IMR-90 (cell line): Measurements from ENCODE around the gene PLCH1. TPM values are rescaled to one million over a fixed set of nuclear protein-coding genes. Genes with fewer than 3 reads are reported as not detected.

ENCODE experiments used
- ATAC-seq: fragments of 200-7000 bp; cut with Tn5 transposase; 2 replicates; pipeline ENCODE4 v1.9.1; 2020; ENCODE audit warnings: low read depth, mild to moderate bottlenecking, moderate library complexity
- BruUV-seq: library from RNA; stranded (reverse); fragments of 400-500 nt; replicated peaks from 2 replicates; lab custom pipeline; 2021; lab: Mats Ljungman, UMichigan
- CTCF ChIA-PET: fragments of 300-600 bp; formaldehyde crosslinking; extraction: SDS; loops from one replicate; lab custom pipeline; 2021; ENCODE audit warnings: antibody characterized with exemption; lab: Yijun Ruan, JAX
- POLR2A ChIA-PET: fragments of 300-600 bp; sonication (Branson Sonifier 250); formaldehyde crosslinking; loops from one replicate; lab custom pipeline; 2022; ENCODE audit warnings: antibody characterized with exemption; ENCODE audit not compliant: unreplicated experiment; lab: Charles Lee
- DNase-seq: peaks from one replicate; pipeline ENCODE4 v3.0.0; 2013
- H2AFZ ChIP-seq: replicated peaks from 2 replicates; pipeline ENCODE3; 2013; ENCODE audit warnings: low read length, mild to moderate bottlenecking; ENCODE audit not compliant: poor library complexity
- H2AK5ac ChIP-seq: 2 replicates; pipeline ENCODE4 v1.6.1; 2013; ENCODE audit warnings: low read depth, low read length, inconsistent platforms
- H2AK9ac ChIP-seq: replicated peaks from 2 replicates; pipeline ENCODE3; 2013; ENCODE audit warnings: mild to moderate bottlenecking, low read depth, low read length, moderate library complexity; ENCODE audit not compliant: poor library complexity
- H2BK120ac ChIP-seq: 2 replicates; pipeline ENCODE4 v1.6.1; 2013; ENCODE audit warnings: low read depth, low read length, inconsistent platforms
- H2BK15ac ChIP-seq: 3 replicates; pipeline ENCODE4 v1.6.1; 2013; ENCODE audit warnings: low read depth, low read length, inconsistent platforms
- H2BK20ac ChIP-seq: 2 replicates; pipeline ENCODE4 v1.6.1; 2013; ENCODE audit warnings: low read depth, mild to moderate bottlenecking, inconsistent platforms, low read length, moderate library complexity
- H2BK5ac ChIP-seq: 2 replicates; pipeline ENCODE4 v1.6.1; 2013; ENCODE audit warnings: mild to moderate bottlenecking, low read depth, low read length, inconsistent platforms; ENCODE audit not compliant: poor library complexity, severe bottlenecking
- H3K14ac ChIP-seq: replicated peaks from 2 replicates; pipeline ENCODE4 v1.6.1; 2013; ENCODE audit warnings: low read depth, low read length, inconsistent platforms
- H3K18ac ChIP-seq: 2 replicates; pipeline ENCODE4 v1.6.1; 2013; ENCODE audit warnings: low read depth, low read length, control low read depth
- H3K23ac ChIP-seq: 2 replicates; pipeline ENCODE4 v1.6.1; 2013; ENCODE audit warnings: low read depth, low read length, inconsistent platforms
- H3K27ac ChIP-seq: 2 replicates; pipeline ENCODE4 v1.5.1; 2013; ENCODE audit warnings: mild to moderate bottlenecking, control low read depth, low read length; ENCODE audit not compliant: insufficient read depth
- H3K27me3 ChIP-seq: 2 replicates; pipeline ENCODE4 v1.6.1; 2013; ENCODE audit warnings: low read length; ENCODE audit not compliant: control insufficient read depth, insufficient read depth
- H3K36me3 ChIP-seq: 2 replicates; pipeline ENCODE4 v1.6.1; 2013; ENCODE audit warnings: low read length, mixed read lengths; ENCODE audit not compliant: control insufficient read depth, insufficient read depth
- H3K4ac ChIP-seq: 2 replicates; pipeline ENCODE4 v1.6.1; 2013; ENCODE audit warnings: low read depth, low read length, inconsistent platforms
- H3K4me1 ChIP-seq: 2 replicates; pipeline ENCODE4 v1.6.1; 2013; ENCODE audit warnings: low read length, mixed read lengths; ENCODE audit not compliant: control insufficient read depth, insufficient read depth
- H3K4me2 ChIP-seq: 2 replicates; pipeline ENCODE4 v1.6.1; 2013; ENCODE audit warnings: low read depth, mild to moderate bottlenecking, control low read depth, low read length, moderate library complexity
- H3K4me3 ChIP-seq: 2 replicates; pipeline ENCODE4 v1.5.1; 2013; ENCODE audit warnings: low read depth, mild to moderate bottlenecking, control low read depth, low read length, moderate library complexity; ENCODE audit not compliant: insufficient read depth
- H3K56ac ChIP-seq: 2 replicates; pipeline ENCODE4 v1.6.1; 2013; ENCODE audit warnings: low read length, inconsistent platforms; ENCODE audit not compliant: insufficient read depth; ENCODE audit errors: extremely low read depth
- H3K79me1 ChIP-seq, 2 experiments: 2 replicates each; pipeline ENCODE4 v1.6.1; 2013; ENCODE audit warnings: low read length in 2 of 2, inconsistent platforms in 1 of 2, low read depth in 1 of 2
- H3K9ac ChIP-seq: 2 replicates; pipeline ENCODE4 v1.6.1; 2013; ENCODE audit warnings: low read depth, low read length, control low read depth
- H3K9me1 ChIP-seq: 2 replicates; pipeline ENCODE4 v1.6.1; 2013; ENCODE audit warnings: low read length, inconsistent platforms; ENCODE audit not compliant: insufficient read depth
- H3K9me3 ChIP-seq: 2 replicates; pipeline ENCODE4 v1.6.1; 2013; ENCODE audit warnings: low read length; ENCODE audit not compliant: control insufficient read depth, insufficient read depth
- H4K20me1 ChIP-seq: 2 replicates; pipeline ENCODE4 v1.6.1; 2013; ENCODE audit warnings: low read length, inconsistent platforms; ENCODE audit not compliant: insufficient read depth
- H4K5ac ChIP-seq: 2 replicates; pipeline ENCODE4 v1.6.1; 2013; ENCODE audit warnings: mild to moderate bottlenecking, low read depth, low read length, control low read depth
- H4K8ac ChIP-seq, 2 experiments: 2 replicates each; pipeline ENCODE4 v1.6.1; 2013; ENCODE audit warnings: low read depth in 2 of 2, low read length in 2 of 2, control low read depth in 1 of 2, inconsistent platforms in 1 of 2
- H4K91ac ChIP-seq: 2 replicates; pipeline ENCODE4 v1.6.1; 2013; ENCODE audit warnings: low read depth, low read length, inconsistent platforms; ENCODE audit not compliant: insufficient read depth
- BHLHE40 ChIP-seq: fragments of 150-350 bp; IDR thresholded peaks from 2 replicates; pipeline ENCODE4 v1.6.1; 2016; ENCODE audit warnings: mild to moderate bottlenecking, low read depth, low read length
- CEBPB ChIP-seq: IDR thresholded peaks from 2 replicates; pipeline ENCODE4 v1.6.1; 2012; ENCODE audit warnings: low read depth, low read length, improper control_type of control experiment
- CHD1 ChIP-seq: IDR thresholded peaks from 2 replicates; pipeline ENCODE4 v1.6.1; 2012; ENCODE audit warnings: low read depth, low read length, improper control_type of control experiment
- ELK1 ChIP-seq: fragments of 150-350 bp; IDR thresholded peaks from 2 replicates; pipeline ENCODE4 v1.6.1; 2016; ENCODE audit warnings: low read depth, mild to moderate bottlenecking, low read length, moderate library complexity, borderline replicate concordance
- FOS ChIP-seq: fragments of 150-350 bp; IDR thresholded peaks from 2 replicates; pipeline ENCODE4 v1.6.1; 2016; ENCODE audit warnings: low read depth, low read length
- MXI1 ChIP-seq: IDR thresholded peaks from 2 replicates; pipeline ENCODE4 v1.6.1; 2012; ENCODE audit warnings: low read depth, mild to moderate bottlenecking, low read length, moderate library complexity, borderline replicate concordance
- NFE2L2 ChIP-seq: fragments of 150-350 bp; IDR thresholded peaks from 2 replicates; pipeline ENCODE4 v1.6.1; 2016; ENCODE audit warnings: low read depth, mild to moderate bottlenecking, low read length
- POLR2A ChIP-seq: IDR thresholded peaks from 2 replicates; pipeline ENCODE4 v1.6.1; 2012; ENCODE audit warnings: mild to moderate bottlenecking, low read depth, low read length
- SMC3 ChIP-seq: fragments of 150-350 bp; IDR thresholded peaks from 2 replicates; pipeline ENCODE4 v1.6.1; 2016; ENCODE audit warnings: low read depth, mild to moderate bottlenecking, antibody characterized with exemption, low read length, moderate library complexity
- USF2 ChIP-seq: fragments of 150-350 bp; IDR thresholded peaks from 2 replicates; pipeline ENCODE4 v1.6.1; 2017; ENCODE audit warnings: mild to moderate bottlenecking, antibody characterized with exemption, low read length, low read depth
- whole genome bisulfite sequencing, 2 experiments: methylation state at CpG; one replicate each; pipeline versions ENCODE4 v1.1.5 to v1.1.7; 2013; ENCODE audit warnings: missing lambda C conversion rate in 2 of 2; ENCODE audit not compliant: insufficient read length in 1 of 2; ENCODE audit errors: extremely low coverage in 2 of 2; 5-methylcytosine and 5-hydroxymethylcytosine counted together
- dilution Hi-C: fragments of 300-500 bp; cut with HindIII; formaldehyde crosslinking; loops from one replicate; pipeline ENCODE4 v1.14.3; 2018; ENCODE audit warnings: low sequenced_read_pairs; ENCODE audit not compliant: unreplicated experiment
- in situ Hi-C: fragments of 300-500 bp; cut with MboI; formaldehyde crosslinking; loops from 3 replicates; pipeline ENCODE4 v1.14.3; 2019; ENCODE audit warnings: low sequenced_read_pairs, inconsistent platforms, mixed read lengths
- intact Hi-C: fragments of 100-400 bp; cut with micrococcal nuclease; formaldehyde crosslinking; loops from 2 replicates; pipeline ENCODE4 v1.10.0; 2022
- polyA plus RNA-seq, 3 experiments: library from polyadenylated mRNA; depleted of rRNA; stranded (reverse); fragments of >200 nt; gene quantifications; 2 replicates each; pipeline ENCODE4 v1.2.3, GENCODE V29; 2012; ENCODE audit warnings: low replicate concordance in 1 of 3
- total RNA-seq: library from RNA; depleted of rRNA; stranded (reverse); fragments of >200 nt; gene quantifications from 2 replicates; pipeline ENCODE4 v1.2.3, GENCODE V29; 2012
- TF ChIP-seq, protein P1 (sequence below): conservative IDR thresholded peaks from 2 replicates; pipeline ENCODE4 v1.5.1; 2012; ENCODE audit warnings: mild to moderate bottlenecking, low read depth, low read length, improper control_type of control experiment

The PLCH1 gene
- total and polyA plus RNA-seq, 2 of the 4 experiments (the other 2 are of a cell fraction): not detected

- intact Hi-C loops (no loop called here), dilution Hi-C loops (no loop called here), in situ Hi-C loops (loop anchor here (25.0 kb wide), 1 partner anchor 770 kb away; no protein-coding TSS in a partner anchor)
- BruUV-seq: no TSS peak
- Histone ChIP-seq H3K4ac (no peak overlapping the region), H3K9me1 (no peaks in the 10 kb centered on the region), H2BK5ac (no peak overlapping the region), H4K20me1 (no peaks in the 10 kb centered on the region), H3K14ac (no peak overlapping the region), H3K36me3 (no peaks in the 10 kb centered on the region), H2BK20ac (no peak overlapping the region), H3K27ac (no peak overlapping the region), H3K4me3 (no peak overlapping the region), H4K91ac (no peak overlapping the region), H2BK15ac (no peak overlapping the region), H2AK9ac (no peak overlapping the region), H3K4me2 (no peak overlapping the region), H4K5ac (no peak overlapping the region), H4K8ac (no peak overlapping the region), H3K27me3 (peaks cover 1% of the 10 kb centered on the region; the same call in 1 of the 2 replicates), H3K18ac (no peak overlapping the region), H3K56ac (no peak overlapping the region), H3K4me1 (no peaks in the 10 kb centered on the region), H3K79me1 (no peaks in the 10 kb centered on the region), H3K23ac (no peak overlapping the region), H3K9ac (no peak overlapping the region), H2BK120ac (no peak overlapping the region), H2AFZ (no peak overlapping the region), H2AK5ac (no peak overlapping the region), H3K9me3 (no peaks in the 10 kb centered on the region)
- ChIA-PET POLR2A (no interaction called here), CTCF (no interaction called here)
- TF ChIP-seq BHLHE40 (no peak), MXI1 (no peak), SMC3 (no peak), CHD1 (no peak), USF2 (no peak), FOS (no peak), ELK1 (no peak), NFE2L2 (no peak), CEBPB (no peak), POLR2A (no peak)
- TF ChIP-seq, protein P1, sequence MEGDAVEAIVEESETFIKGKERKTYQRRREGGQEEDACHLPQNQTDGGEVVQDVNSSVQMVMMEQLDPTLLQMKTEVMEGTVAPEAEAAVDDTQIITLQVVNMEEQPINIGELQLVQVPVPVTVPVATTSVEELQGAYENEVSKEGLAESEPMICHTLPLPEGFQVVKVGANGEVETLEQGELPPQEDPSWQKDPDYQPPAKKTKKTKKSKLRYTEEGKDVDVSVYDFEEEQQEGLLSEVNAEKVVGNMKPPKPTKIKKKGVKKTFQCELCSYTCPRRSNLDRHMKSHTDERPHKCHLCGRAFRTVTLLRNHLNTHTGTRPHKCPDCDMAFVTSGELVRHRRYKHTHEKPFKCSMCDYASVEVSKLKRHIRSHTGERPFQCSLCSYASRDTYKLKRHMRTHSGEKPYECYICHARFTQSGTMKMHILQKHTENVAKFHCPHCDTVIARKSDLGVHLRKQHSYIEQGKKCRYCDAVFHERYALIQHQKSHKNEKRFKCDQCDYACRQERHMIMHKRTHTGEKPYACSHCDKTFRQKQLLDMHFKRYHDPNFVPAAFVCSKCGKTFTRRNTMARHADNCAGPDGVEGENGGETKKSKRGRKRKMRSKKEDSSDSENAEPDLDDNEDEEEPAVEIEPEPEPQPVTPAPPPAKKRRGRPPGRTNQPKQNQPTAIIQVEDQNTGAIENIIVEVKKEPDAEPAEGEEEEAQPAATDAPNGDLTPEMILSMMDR: no peak
- no CpG with 5 or more reads among the region's 4 CpGs for WGBS, 2 experiments
- ATAC-seq: no peak
- peak; percentile 15 for DNase-seq
These were observed 412.2 kb downstream of the PLCH1 start for GRCh38 chr3:155332716-155333115.
